ENCODE measurements around the gene SSPN.

The SSPN gene

DNA sequence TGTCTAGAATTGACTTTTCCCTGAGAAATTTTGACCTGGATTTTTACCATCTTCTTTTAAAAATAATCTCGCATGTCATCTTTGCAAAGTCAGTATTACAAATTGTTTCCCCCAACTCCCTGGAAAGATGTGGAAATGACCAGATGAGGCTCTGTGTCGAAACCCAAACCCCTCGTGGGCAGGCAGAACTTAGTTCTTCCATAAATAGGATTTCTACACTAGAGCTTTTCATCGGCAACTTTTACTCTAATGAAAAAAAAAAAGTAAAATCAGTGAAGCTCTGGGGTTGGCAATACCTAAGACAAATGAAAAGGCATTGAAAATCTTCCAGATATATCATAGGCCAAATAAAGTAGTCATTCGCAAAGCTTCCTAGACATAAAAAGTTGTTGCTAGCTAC, 17.0 kb downstream of the SSPN start:
- TF ChIP-seq, protein P1, sequence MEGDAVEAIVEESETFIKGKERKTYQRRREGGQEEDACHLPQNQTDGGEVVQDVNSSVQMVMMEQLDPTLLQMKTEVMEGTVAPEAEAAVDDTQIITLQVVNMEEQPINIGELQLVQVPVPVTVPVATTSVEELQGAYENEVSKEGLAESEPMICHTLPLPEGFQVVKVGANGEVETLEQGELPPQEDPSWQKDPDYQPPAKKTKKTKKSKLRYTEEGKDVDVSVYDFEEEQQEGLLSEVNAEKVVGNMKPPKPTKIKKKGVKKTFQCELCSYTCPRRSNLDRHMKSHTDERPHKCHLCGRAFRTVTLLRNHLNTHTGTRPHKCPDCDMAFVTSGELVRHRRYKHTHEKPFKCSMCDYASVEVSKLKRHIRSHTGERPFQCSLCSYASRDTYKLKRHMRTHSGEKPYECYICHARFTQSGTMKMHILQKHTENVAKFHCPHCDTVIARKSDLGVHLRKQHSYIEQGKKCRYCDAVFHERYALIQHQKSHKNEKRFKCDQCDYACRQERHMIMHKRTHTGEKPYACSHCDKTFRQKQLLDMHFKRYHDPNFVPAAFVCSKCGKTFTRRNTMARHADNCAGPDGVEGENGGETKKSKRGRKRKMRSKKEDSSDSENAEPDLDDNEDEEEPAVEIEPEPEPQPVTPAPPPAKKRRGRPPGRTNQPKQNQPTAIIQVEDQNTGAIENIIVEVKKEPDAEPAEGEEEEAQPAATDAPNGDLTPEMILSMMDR (conservative IDR thresholded peaks at IDR 0.05), result no peak
- no peak for TF ChIP-seq ZFX (IDR thresholded peaks at IDR 0.05)
- no peak overlapping the region for H3K27ac ChIP-seq

DNA sequence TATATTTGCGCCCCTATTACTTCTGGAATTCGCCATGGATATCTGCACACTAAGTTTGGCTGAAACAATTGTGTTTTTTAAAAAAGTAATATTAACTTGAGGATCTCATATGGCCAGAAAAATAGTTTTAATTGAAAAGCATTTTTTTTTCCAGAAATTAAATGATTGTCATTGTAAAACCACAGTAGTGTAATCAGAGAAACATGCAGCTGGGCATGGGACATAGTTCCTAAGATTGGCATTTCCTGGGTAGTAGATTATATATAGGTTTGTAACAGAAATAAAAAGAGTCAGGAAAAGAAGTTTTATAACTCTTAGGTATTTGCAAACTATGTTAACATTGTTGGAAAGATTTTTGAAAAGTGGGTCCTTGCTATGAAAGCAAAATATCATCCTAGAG, 17.6 kb downstream of the SSPN start:
- H3K27ac ChIP-seq, result no peak overlapping the region
- TF ChIP-seq ZFX (IDR thresholded peaks at IDR 0.05), result no peak
- TF ChIP-seq, protein P1 (conservative IDR thresholded peaks at IDR 0.05), result no peak

DNA sequence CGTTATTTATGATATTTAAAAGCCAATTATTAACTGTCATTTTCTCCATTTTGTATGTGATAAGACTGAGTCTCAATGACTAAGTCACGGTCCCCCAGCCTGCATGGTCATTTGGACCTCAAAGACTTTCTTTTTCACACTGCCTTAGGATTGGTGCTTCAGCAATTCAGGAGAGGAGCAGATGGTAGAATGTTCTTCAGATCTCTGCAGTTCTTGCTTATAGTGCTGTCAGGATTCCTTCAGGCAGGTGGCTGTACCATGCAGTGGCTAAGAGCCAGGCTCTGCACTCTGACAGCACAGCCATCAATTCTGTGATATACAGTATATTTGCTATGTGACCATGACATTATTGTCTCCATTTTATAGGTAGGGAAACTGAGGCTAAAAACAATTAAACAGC, 18.7 kb downstream of the SSPN start:
- TF ChIP-seq, protein P1 (conservative IDR thresholded peaks at IDR 0.05), result no peak
- TF ChIP-seq ZFX (IDR thresholded peaks at IDR 0.05), result no peak
- H3K27ac ChIP-seq, result no peak overlapping the region

DNA sequence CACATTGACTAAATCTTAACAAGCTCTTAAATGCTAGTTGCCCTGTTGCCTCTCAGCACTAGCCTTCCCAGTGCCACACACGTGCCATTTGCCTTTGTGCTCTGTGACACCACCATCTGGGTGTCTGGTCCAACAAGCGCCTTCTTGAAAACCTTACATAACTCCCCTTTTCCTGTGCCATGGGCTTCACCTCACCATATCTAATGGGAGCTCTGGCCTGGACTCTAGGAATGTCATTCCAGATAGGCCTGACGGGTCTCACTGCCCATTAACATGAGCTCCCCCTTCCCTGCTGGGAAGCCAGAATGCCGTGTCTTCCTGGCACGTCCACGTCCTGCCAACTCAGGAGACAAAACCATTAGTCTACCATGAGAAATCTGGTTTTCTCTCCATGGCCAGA, 24.4 kb downstream of the SSPN start:
- H3K27ac ChIP-seq, result no peak overlapping the region
- TF ChIP-seq ZFX (IDR thresholded peaks at IDR 0.05), result no peak
- TF ChIP-seq, protein P1 (conservative IDR thresholded peaks at IDR 0.05), result no peak

DNA sequence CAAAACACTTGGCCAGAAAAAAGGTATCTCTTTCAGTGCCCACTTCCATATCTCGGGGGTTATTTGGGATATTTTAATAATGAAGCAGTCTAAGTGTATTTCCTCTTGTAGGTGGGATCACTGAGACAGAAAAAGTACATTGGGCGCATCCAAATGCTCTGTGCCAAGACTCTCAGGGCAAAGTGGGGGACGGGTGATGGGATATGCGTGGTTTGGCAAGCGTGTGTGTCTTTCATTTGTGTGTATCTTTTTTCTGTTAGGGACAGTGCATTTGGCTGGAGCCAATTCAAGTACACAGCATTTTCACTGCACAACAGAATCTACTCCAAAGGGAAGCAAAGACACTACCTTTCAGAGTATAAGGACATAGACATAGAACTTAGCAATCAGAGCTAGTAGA, 29.3 kb downstream of the SSPN start:
- TF ChIP-seq ZFX (IDR thresholded peaks at IDR 0.05), result no peak
- TF ChIP-seq, protein P1 (conservative IDR thresholded peaks at IDR 0.05), result no peak
- no peak overlapping the region for H3K27ac ChIP-seq

DNA sequence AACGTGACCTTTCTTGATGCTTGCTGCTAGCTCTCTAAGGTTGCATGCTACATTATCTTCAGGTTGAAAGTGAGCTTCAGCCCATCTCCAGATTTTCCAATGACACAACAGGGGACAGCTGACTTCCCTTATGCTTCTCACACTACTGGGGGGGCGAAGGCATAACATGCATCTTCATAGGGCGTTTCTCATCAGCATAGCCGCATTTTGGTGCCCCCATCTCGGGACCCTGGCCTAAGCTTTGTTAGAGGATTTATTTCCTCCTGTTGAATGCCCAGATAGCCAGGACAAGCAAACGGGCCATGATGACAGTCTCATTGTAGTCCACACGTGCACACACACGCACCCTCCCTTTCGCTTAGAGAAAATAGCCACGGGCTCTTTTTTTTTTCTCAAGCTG, 30.7 kb downstream of the SSPN start:
- TF ChIP-seq, protein P1 (conservative IDR thresholded peaks at IDR 0.05), result no peak
- no peak for TF ChIP-seq ZFX (IDR thresholded peaks at IDR 0.05)
- no peak overlapping the region for H3K27ac ChIP-seq

DNA sequence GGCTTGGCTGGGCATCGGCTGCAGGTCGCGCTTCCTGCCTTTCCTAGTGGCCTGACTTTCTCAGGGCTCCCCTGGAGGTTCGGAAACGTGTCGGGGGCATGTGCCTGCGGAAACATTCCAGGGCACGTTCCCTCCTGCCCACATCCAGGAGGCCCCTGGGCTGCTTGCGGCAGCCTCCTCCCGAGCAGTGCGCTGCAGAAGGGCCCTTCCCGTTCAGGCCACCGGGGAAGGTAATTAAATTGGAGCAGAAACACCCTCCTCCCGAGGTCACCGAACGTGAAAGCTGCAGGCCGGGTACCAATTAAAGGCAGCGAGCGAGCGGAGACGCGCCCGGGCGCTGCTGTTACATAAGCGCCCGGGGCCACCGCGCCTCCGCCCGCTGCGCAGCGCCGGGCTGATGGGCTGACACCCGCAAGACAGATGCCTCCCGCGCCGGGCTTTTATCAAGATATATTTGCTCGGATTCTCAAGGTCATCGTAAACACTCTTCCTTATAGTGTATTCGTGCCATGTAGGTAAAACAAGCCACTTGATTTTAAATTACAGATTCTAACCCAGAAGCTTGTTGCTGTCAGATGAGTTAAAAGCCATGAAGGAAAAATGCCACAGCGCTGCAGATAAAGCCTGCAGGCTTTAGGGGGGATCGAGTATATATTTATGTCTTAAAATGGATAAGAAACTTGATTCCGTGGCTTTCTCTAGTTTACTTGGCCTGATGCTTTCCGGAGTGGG, 31.4 kb downstream of the SSPN start:
- no peak overlapping the region for H3K27ac ChIP-seq

More for the DNA sequence above, 31.4 kb downstream of the SSPN start:
- TF ChIP-seq, protein P1 (conservative IDR thresholded peaks at IDR 0.05), result no peak
- TF ChIP-seq ZFX (IDR thresholded peaks at IDR 0.05), result no peak
